AG20443 (cell line): ENCODE results near the gene UAP1L1.

Experiments used
- DNase-seq: peaks from one replicate; pipeline ENCODE4 v3.0.0; 2012; ENCODE audit warnings: low spot score, mixed read lengths

UAP1L1 gene

GRCh38 chr9:137075275-137075775 lies 2.0 kb upstream of the UAP1L1 start:
- no peak for DNase-seq

- no peak for DNase-seq
Observed at GRCh38 chr9:137076636-137077009, 694 bp upstream of the UAP1L1 start.

GRCh38 chr9:137077758-137078693 lies 709 bp downstream of the UAP1L1 start:
- DNase-seq, result no peak

GRCh38 chr9:137078701-137079400 lies 1.5 kb downstream of the UAP1L1 start:
- DNase-seq, result no peak

GRCh38 chr9:137079401-137079787 lies 2.1 kb downstream of the UAP1L1 start:
- DNase-seq, result no peak

GRCh38 chr9:137080260-137081122 lies 3.2 kb downstream of the UAP1L1 start:
- no peak for DNase-seq

- no peak for DNase-seq
Observed at GRCh38 chr9:137082222-137082924, 5.1 kb downstream of the UAP1L1 start.

- no peak for DNase-seq
Observed at GRCh38 chr9:137082925-137083290, 5.6 kb downstream of the UAP1L1 start.

GRCh38 chr9:137083394-137084004 lies 6.2 kb downstream of the UAP1L1 start:
- peak; percentile 88 for DNase-seq

GRCh38 chr9:137084526-137084925 lies 7.2 kb downstream of the UAP1L1 start:
- no peak for DNase-seq

GRCh38 chr9:137085920-137086530 lies 8.7 kb downstream of the UAP1L1 start:
- DNase-seq, result peak; percentile 62

GRCh38 chr9:137086531-137087408 lies 9.5 kb downstream of the UAP1L1 start, which contains the start of gene MAN1B1:
TSS of gene MAN1B1 (plus strand) at chr9:137086985. CDS start at chr9:137087000, 15 bp downstream.
- DNase-seq, result peak; percentile 99

- DNase-seq, result no peak
Observed at GRCh38 chr9:137087409-137087925, 10.2 kb downstream of the UAP1L1 start.

- DNase-seq, result no peak
Observed at GRCh38 chr9:137088121-137088520, 10.8 kb downstream of the UAP1L1 start.

GRCh38 chr9:137089232-137089947 lies 12.1 kb downstream of the UAP1L1 start:
- no peak for DNase-seq

- no peak for DNase-seq
Observed at GRCh38 chr9:137095664-137096517, 18.6 kb downstream of the UAP1L1 start.

- no peak for DNase-seq
Observed at GRCh38 chr9:137096785-137097546, 19.6 kb downstream of the UAP1L1 start.
